ENCODE measurements around the gene PTCD3.

Gene PTCD3

GRCh38 chr2:86105969-86106945 lies at the start of gene PTCD3:
Gene PTCD3, plus strand, starts transcription at chr2:86106235. Its CDS starts 13 bp downstream, at chr2:86106248.
- peak; percentile 96 for FAIRE-seq

GRCh38 chr2:86056590-86057331 lies 49.3 kb upstream of the PTCD3 start:
- no peak for TF ChIP-seq POLR2A (IDR thresholded peaks at IDR 0.05; ENCODE audit: low read depth, low read length)
- DNase-seq (ENCODE audit: insufficient read length, low spot score), result no peak
- FAIRE-seq, result no peak

More at GRCh38 chr2:86105969-86106945, at the start of gene PTCD3:
- peak; percentile 69 for DNase-seq (ENCODE audit: insufficient read length, low spot score)
- TF ChIP-seq POLR2A (IDR thresholded peaks at IDR 0.05; ENCODE audit: low read depth, low read length), result peak; percentile 85

GRCh38 chr2:86062043-86062442 lies 44.0 kb upstream of the PTCD3 start:
- TF ChIP-seq POLR2A (IDR thresholded peaks at IDR 0.05; ENCODE audit: low read depth, low read length), result no peak
- DNase-seq (ENCODE audit: insufficient read length, low spot score), result peak; percentile 24
- peak; percentile 93 for FAIRE-seq

- TF ChIP-seq POLR2A (IDR thresholded peaks at IDR 0.05; ENCODE audit: low read depth, low read length), result no peak
- no peak for DNase-seq (ENCODE audit: insufficient read length, low spot score)
- no peak for FAIRE-seq
Observed at GRCh38 chr2:86064006-86064405, 42.0 kb upstream of the PTCD3 start.

GRCh38 chr2:86065512-86065911 lies 40.5 kb upstream of the PTCD3 start:
- FAIRE-seq (no peak), DNase-seq (ENCODE audit: insufficient read length, low spot score) (no peak)
- no peak for TF ChIP-seq POLR2A (IDR thresholded peaks at IDR 0.05; ENCODE audit: low read depth, low read length)

GRCh38 chr2:86066007-86066578 lies 39.9 kb upstream of the PTCD3 start:
- FAIRE-seq (no peak), DNase-seq (ENCODE audit: insufficient read length, low spot score) (no peak)
- no peak for TF ChIP-seq POLR2A (IDR thresholded peaks at IDR 0.05; ENCODE audit: low read depth, low read length)

GRCh38 chr2:86066915-86067314 lies 39.1 kb upstream of the PTCD3 start:
- FAIRE-seq (no peak), DNase-seq (ENCODE audit: insufficient read length, low spot score) (no peak)
- TF ChIP-seq POLR2A (IDR thresholded peaks at IDR 0.05; ENCODE audit: low read depth, low read length), result no peak

- no peak for FAIRE-seq
- TF ChIP-seq POLR2A (IDR thresholded peaks at IDR 0.05; ENCODE audit: low read depth, low read length), result no peak
- DNase-seq (ENCODE audit: insufficient read length, low spot score), result no peak
Observed at GRCh38 chr2:86068136-86068588, 37.9 kb upstream of the PTCD3 start.

GRCh38 chr2:86068648-86069047 lies 37.4 kb upstream of the PTCD3 start:
- no peak for TF ChIP-seq POLR2A (IDR thresholded peaks at IDR 0.05; ENCODE audit: low read depth, low read length)
- DNase-seq (ENCODE audit: insufficient read length, low spot score) (no peak), FAIRE-seq (no peak)

GRCh38 chr2:86069091-86069685 lies 36.8 kb upstream of the PTCD3 start:
- FAIRE-seq, result no peak
- no peak for TF ChIP-seq POLR2A (IDR thresholded peaks at IDR 0.05; ENCODE audit: low read depth, low read length)
- no peak for DNase-seq (ENCODE audit: insufficient read length, low spot score)

- DNase-seq (ENCODE audit: insufficient read length, low spot score), result no peak
- no peak for FAIRE-seq
- TF ChIP-seq POLR2A (IDR thresholded peaks at IDR 0.05; ENCODE audit: low read depth, low read length), result no peak
Observed at GRCh38 chr2:86069783-86070339, 36.2 kb upstream of the PTCD3 start.

GRCh38 chr2:86070868-86071267 lies 35.2 kb upstream of the PTCD3 start:
- FAIRE-seq (no peak), DNase-seq (ENCODE audit: insufficient read length, low spot score) (no peak)
- TF ChIP-seq POLR2A (IDR thresholded peaks at IDR 0.05; ENCODE audit: low read depth, low read length), result no peak

- no peak for FAIRE-seq
- TF ChIP-seq POLR2A (IDR thresholded peaks at IDR 0.05; ENCODE audit: low read depth, low read length), result no peak
- DNase-seq (ENCODE audit: insufficient read length, low spot score), result no peak
Observed at GRCh38 chr2:86072271-86072858, 33.7 kb upstream of the PTCD3 start.

Data from H54 (cell line).